Peyer's patch (tissue), 4 donors: ENCODE measurements around the gene MEGF10.

Experiments
- CTCF ChIP-seq, 6 experiments: fragments of 450-650 bp in 4 of 6; fragments of 200-600 bp in 2 of 6; sonication (generic) in 1 of 6; IDR thresholded peaks; one replicate each; pipeline ENCODE4 v1.5.1; 2017 to 2019; ENCODE audit warnings: antibody characterized with exemption in 6 of 6, mild to moderate bottlenecking in 3 of 6, moderate library complexity in 1 of 6
- POLR2A ChIP-seq, 2 donors: fragments of 450-650 bp; IDR thresholded peaks; one replicate each; pipeline ENCODE4 v1.5.1; 2017; ENCODE audit warnings: antibody characterized with exemption in 2 of 2, mild to moderate bottlenecking in 2 of 2, moderate library complexity in 2 of 2

- no peak for TF ChIP-seq CTCF (IDR thresholded peaks at IDR 0.05)
- TF ChIP-seq POLR2A (IDR thresholded peaks at IDR 0.05): no peak
Observed at GRCh38 chr5:127305493-127305892, 14.9 kb downstream of the MEGF10 start.
